Measurements from ENCODE around the gene SCN10A.

The SCN10A gene

DNA sequence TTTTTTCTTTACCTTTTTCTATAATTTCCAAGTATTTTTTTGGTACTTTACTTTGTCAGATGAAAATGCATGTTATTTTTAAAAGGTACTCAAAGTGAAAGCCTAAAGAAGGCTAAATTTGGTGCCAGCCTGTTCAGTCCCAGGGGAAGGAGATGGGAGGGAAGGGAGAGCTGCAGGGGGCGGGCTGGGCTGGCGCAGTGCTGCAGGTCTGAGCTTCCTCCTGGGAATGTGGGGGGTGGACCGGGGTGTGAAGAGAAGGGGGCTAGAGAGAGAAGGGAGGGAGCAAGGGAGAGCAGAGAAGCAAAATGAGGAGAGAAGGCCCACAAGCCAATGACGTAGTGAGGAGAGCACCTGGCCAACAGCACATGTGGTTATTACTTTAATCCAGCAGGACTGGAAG lies 95.6 kb downstream of the SCN10A start:
- DNase-seq (ENCODE audit: low spot score), result no peak

DNA sequence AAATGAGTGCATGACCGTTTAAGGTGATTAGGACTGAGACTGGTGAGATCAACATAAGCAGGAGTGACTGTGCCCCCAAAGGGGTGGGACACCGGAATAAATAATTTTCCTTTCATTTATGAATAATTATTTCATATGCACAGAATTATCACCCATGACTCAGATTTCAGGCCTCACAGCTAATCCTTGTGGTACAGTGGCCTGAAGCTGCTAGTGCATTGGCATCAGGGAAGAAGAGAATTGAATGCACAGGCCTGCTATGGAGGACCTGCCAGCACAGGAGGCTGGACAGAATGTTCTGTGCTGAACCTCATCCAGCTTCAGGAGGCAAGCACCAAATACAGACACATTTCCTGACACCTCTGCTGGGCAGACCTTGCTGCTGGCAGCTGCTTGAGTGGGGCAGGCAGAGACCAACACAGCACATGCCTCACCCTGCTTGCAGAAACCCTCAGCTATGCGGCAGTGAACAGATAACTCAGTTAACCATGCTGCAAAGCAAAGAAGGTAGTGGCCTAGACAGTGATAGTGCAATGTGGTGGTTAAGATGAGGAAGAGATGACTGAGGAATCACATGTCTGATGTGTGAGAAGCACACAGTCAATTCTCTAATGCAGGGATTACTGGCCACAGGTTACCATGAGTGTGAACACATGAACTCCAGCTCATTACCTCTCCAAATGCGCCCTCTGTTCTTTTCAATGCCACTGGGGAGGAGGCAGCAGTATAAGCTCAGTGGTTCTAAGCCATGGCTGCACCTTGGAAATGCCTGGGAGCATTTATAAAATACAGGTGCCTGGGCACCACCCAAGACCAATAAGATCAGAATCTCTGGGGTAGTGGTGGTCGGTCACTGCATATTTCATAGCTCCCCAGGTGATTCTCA lies 98.4 kb downstream of the SCN10A start:
- DNase-seq (ENCODE audit: low spot score), result no peak

GRCh38 chr3:38713121-38713520 lies 102.9 kb downstream of the SCN10A start:
- DNase-seq (ENCODE audit: low spot score), result no peak

DNA sequence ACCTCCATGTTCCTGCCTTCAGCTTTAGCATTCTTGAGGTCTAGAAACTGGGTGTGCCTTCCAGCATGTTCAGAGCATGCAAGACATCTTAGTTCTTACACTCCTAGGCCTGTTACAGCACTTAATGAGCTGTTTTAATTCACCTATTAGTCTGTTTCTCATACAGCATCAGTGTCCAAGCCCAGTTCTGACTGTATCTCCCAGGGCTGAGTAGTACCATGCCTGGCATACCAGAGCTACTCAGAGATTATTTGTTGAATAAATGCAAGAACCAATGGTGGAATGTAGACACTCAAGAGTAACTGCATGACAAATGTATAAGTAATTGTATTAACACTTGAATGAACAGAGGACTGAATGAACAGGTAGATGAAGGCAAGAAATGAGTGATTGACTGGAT lies 104.7 kb downstream of the SCN10A start:
- DNase-seq (ENCODE audit: low spot score), result no peak

- no peak for DNase-seq (ENCODE audit: low spot score)
Measured at GRCh38 chr3:38707730-38708129, 108.3 kb downstream of the SCN10A start.

DNA sequence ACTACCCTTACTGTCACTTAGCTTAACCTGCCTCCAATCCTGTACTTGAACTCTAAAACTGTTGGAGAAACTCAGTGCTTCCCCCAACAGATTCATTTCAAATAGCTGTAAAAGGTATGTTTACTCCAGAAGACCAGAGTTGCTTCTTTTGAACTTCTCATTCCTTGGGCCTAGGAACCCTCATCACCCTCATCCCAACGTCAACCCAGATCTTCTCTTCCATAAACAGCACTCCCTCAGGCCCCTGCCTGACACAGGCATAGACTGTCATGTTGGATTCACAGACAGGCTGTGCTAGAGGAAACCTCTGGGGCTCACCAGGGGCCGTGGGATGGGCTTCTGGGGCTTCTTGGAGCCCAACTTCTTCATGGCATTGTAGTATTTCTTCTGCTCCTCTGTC lies 109.1 kb downstream of the SCN10A start:
- DNase-seq (ENCODE audit: low spot score), result no peak

DNA sequence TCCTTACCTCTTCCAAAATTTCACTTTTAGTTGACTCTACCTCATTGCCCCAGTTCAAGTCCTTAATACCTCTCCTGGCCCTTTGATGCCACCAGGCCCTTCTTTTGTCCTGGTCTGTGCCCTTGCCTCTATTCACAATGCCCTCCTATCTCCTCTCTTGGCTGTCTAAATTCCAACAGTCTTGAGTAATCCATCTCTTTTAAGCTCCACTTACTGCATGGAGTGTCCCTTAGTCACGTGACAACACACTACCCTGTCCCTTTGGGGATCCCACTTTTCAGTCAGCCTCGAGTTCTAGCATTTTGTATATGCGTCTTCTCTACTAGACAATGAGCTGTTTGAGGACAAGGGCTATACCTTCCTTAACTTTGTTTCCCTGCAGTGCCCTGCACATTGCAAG lies 113.8 kb downstream of the SCN10A start:
- no peak for DNase-seq (ENCODE audit: low spot score)

GRCh38 chr3:38698760-38699159 lies 117.3 kb downstream of the SCN10A start:
- no peak for DNase-seq (ENCODE audit: low spot score)

DNA sequence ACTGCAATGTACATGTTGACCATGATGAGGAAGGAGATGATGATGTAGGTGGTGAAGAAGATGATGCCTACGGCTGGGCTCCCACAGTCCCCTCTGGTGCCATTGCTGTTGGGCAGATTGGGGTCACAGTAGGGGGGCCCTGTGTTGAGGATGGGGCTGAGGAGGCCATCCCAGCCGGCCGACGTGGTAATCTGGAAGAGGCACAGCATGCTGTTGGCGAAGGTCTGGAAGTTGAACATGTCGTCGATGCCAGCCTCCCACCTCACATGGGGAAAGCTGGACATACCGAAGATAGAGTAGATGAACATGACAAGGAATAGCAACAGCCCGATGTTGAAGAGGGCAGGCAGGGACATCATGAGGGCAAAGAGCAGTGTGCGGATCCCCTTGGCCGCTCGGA lies 118.0 kb downstream of the SCN10A start:
- no peak for DNase-seq (ENCODE audit: low spot score)

- no peak for DNase-seq (ENCODE audit: low spot score)
Measured at GRCh38 chr3:38696034-38696433, 120.0 kb downstream of the SCN10A start.

DNA sequence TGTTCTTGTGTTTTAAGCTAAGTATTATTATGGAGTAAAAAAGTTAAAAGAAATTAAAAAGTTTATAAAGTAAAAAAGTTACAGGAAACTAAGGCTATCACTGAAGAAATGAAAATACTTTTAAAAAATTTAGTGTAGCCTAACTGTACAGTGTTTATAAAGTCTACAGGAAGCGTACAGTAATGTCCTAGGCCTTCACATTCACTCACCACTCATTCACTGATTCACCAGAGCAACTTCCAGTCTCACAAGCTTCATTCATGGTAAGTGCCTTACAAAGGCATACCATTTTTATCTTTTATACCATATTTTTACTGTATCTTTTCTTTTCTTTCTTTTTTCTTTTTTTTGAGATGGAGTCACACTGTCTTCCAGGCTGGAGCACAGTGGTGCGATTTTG lies 125.8 kb downstream of the SCN10A start:
- no peak for DNase-seq (ENCODE audit: low spot score)

DNA sequence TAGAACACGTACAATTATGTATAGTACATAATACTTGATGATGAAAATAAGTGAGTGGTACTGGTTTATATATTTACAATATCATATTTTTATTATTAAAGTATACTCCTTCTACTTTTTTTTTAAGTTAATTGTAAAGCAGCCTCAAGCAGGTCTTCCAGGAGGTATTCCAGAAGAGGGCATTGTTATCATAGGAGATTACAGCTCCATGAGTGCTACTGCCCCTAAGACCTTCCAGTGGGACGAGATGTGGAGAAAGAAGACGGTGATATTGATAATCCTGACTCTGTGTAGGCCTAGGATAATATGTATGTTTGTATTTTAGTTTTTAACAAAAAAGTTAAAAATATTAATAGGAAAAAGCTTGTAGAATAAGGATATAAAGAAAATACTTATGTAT lies 126.2 kb downstream of the SCN10A start:
- no peak for DNase-seq (ENCODE audit: low spot score)

- no peak for DNase-seq (ENCODE audit: low spot score)
Measured at GRCh38 chr3:38689346-38689745, 126.7 kb downstream of the SCN10A start.

GRCh38 chr3:38687321-38687720 lies 128.7 kb downstream of the SCN10A start:
- no peak for DNase-seq (ENCODE audit: low spot score)

DNA sequence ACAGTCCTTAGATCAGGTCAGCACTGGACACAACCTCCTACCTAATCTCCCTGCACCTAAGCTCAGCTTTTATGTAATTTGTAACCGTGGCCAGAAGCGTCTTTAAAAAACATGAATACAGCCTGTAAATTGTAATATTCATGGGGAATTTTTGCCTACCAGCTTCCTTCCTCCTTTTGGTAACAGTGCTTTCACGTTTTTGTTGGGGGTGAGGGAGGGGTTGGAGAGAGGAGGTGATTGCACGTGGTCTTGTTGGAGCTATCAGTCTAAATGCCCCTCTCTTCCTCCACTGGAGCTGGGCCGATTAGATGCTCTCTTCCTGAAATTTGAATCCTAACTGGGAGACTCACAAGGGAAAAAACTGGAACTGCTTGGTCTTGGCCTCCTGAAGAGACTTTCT lies 131.5 kb downstream of the SCN10A start:
- DNase-seq (ENCODE audit: low spot score), result no peak

DNA sequence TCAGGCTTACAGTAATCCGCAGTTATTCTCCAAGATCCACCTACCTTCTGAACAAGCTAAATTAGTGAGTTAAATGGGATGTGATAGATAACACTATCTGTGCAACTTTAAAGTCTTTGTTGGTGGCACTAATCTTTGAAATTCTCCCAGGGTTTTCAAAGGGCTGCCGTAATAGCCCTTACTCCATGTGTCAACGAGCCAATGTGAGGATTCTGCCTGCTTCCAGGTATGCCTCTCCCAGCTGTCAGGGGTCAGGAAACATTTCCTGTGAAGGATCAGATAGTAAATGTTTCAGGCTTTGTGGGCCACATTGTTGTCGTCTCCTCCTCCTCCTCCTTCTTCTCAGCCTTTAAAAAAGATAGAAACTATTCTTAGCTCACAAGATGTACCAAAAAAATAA lies 146.3 kb downstream of the SCN10A start:
- no peak for DNase-seq (ENCODE audit: low spot score)

DNA sequence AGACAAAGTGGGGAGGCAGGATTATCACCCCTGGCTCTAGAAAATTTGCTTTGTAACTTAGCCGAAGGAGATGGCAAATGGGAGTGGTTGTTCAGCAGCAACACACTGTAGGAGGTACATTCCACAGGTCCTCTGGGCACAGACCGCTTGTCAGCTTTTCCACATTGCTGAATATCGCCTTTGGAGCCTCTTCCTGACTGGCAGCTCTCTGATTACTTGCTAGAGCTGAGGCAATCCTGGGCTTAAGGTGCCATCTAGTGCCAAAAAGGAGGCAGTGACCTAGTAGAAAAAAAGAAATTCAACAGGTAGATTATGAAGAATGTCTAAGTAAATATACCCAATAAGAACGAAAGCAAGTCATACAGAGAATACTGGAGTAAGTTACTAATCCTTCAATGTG lies 153.5 kb downstream of the SCN10A start:
- DNase-seq (ENCODE audit: low spot score), result no peak

DNA sequence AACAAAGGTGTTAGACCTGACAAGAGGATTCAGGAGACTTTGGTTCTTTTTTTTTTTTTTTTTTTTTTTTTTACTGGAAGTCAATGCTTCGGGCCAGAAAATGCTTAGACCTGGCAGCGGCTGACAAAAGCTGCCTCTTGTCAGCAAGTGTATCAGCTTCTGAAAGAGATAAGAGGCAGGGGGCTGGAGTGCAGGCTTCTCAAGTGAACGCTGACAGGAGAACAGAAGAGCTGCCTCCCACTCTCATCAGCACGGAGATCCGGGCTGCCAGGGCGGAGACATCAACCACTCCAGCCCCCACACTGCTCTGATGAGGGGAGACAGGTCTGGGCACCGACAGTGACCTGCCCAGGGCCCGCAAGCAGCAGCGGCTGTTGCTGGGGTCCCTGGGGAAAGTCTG lies 157.2 kb downstream of the SCN10A start:
- DNase-seq (ENCODE audit: low spot score), result no peak

- DNase-seq (ENCODE audit: low spot score), result no peak
Measured at GRCh38 chr3:38657369-38657768, 158.6 kb downstream of the SCN10A start.

DNA sequence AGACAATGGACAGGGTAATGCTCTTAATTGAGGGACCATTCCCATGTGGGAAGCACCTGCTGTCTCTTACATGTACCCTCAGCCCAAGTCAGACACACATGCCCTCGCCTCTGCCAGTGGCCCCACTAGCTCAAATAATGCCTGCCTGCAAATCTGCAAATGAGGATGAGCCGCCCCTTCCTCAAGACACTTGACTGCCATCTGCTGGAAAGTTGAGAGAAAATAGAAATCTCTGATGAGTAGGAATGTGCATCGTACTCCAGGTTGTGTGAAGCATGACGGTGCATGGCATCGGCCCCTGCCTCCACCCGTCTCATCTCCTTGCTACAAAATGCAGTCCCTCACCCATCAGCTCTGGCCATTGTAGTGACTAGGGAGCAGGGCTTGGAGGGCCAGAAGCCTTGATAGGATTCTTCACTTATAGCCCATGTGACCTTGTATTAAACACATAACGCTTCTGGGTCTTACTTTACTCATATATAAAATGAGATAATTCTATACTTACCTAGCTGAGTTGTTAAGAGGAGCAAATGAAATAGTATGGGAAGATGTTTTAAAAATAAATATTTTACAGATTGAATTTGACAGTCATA lies 160.2 kb downstream of the SCN10A start:
- DNase-seq (ENCODE audit: low spot score), result no peak

DNA sequence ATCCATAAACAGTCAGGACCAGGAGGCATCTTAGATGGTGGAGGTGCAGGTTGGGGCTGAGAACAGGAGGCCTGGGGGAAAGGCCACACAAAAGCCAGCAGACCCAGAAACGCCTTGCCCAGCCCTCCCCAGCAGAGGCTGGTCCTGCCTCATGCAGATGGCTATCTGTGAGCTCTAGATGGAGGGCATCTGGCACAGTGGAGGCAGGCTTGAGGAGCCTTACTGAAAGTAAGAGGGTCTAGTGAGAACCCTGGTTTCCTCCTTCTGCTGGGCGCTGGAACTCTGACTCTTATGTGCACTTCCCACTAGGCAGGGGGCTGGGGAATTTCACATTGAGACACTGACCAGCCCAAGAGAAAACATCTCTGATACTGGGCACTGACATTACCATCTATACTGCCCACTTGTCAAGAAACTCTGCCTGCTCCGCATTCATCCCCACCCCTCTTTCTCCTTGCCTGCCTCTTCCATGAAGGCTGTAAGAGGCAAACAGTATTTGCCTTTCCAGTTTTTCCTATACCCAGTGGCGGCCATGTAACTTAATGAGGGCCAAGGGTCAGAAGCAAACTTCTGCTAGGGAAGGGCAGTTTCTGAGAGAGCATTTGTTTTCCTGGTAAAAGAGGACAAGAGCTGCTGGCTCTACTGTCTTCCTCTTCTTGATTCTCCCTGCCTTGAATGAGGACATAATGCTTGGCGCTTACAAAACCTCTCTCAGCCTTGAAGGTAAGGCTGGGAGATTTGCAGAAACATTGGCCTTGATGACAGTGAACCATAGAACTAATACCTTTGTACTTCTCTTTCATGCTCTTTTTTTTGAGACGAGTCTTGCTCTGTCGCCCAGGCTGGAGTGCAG lies 162.1 kb downstream of the SCN10A start:
- DNase-seq (ENCODE audit: low spot score), result no peak

DNA sequence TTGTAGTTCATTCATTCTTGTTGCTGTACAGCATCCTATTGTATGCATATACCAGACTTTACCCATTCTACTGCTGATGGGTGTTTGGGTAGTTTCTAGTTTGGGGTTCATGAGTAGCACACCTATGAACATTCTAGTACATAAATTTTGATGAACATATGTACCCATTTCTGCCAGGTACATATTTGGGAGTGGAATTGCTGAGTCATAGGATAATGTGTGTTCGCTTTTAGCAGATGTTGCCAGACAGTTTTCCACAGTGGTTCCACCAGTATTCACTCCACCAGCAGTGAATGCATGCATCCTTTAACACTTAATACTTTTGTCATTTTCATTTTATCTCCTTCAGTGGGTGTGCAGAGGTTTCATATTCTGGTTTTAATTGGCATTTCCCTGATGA lies 163.1 kb downstream of the SCN10A start:
- no peak for DNase-seq (ENCODE audit: low spot score)

Measured in AG08395 (cell line).